Measurements from ENCODE around the gene HLCS. TPM values are rescaled to one million over a fixed set of nuclear protein-coding genes. Genes with fewer than 3 reads are reported as not detected.

HLCS gene
- total and polyA plus RNA-seq, 2 of the 8 experiments (the other 6 are each of a cell fraction or from before 2014, with no cell fraction given): 4.7 to 12.2 TPM

DNA sequence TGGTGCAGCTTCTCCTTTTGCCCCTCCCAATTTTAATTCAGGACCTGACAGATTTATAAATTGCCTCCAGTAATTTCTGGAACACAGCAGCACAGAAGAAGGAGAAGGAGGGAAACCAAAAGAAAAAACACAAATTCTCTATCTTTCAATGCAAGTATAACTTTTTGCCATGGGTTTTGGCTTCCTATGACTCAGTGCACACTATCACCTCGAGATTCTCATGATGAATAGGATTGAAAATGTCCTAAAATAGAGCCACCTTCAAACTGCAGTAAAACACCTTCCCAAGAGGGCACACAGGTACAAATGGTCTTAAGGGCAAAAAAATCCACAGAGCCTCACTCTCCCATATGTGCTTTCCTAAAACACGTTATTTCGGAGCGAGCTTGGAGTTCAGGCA is 113.6 kb downstream of the HLCS start:
- no peak overlapping the region for H4K5ac ChIP-seq (ENCODE audit: insufficient read length, low read depth, low read length)
- ChIA-PET CTCF (ENCODE audit: partially characterized antibody) (interaction anchor here (1.0 to 2.0 kb wide), 2 partner anchors 99 to 104 kb away, joined by 3 to 10 read pairs; no protein-coding TSS in a partner anchor), POLR2A (ENCODE audit: partially characterized antibody) (no interaction called here)
- FAIRE-seq (no peak), DNase-seq (ENCODE audit: low read depth in 1 of 2, low spot score in 2 of 2) (no peak)
- no peak overlapping the region for H3K23ac ChIP-seq (ENCODE audit: insufficient read length)
- no peaks in the 10 kb centered on the region for H3K36me3 ChIP-seq (ENCODE audit: control insufficient read depth in 2 of 4, insufficient read depth in 4 of 4, low read length in 3 of 4)
- H2AK5ac ChIP-seq (ENCODE audit: low read depth, low read length): no peak overlapping the region
- no peaks in the 10 kb centered on the region for H3K9me3 ChIP-seq (ENCODE audit: insufficient read depth in 2 of 2, low read depth in 1 of 2, low read length in 1 of 2)
- 86% methylated on average over 4 of the region's 4 CpGs; no CpG with 5 or more reads in 1 of the 2 experiments for WGBS, 2 experiments (ENCODE audit: extremely low coverage in 1 of 2, insufficient coverage in 1 of 2, insufficient read length in 1 of 2, insufficient replicate concordance in 2 of 2, low coverage in 1 of 2, low lambda C conversion rate in 2 of 2, missing lambda C conversion rate in 1 of 2)
- no peaks in the 10 kb centered on the region for H3K79me2 ChIP-seq (ENCODE audit: control insufficient read depth in 1 of 2, insufficient read depth in 2 of 2, low read length in 2 of 2)
- H2BK20ac ChIP-seq (ENCODE audit: low read length): no peak overlapping the region
- peaks cover 0 to 2% (median 1%) of the 10 kb centered on the region in 4 experiments; a peak in 2 of 7 replicates for H3K4me1 ChIP-seq (replicated peaks in 1 of 4; ENCODE audit: control insufficient read depth in 3 of 4, insufficient read depth in 4 of 4, low read length in 3 of 4)
- no peak overlapping the region for H2BK5ac ChIP-seq (ENCODE audit: low read depth, low read length)
- no peak overlapping the region for H3K9ac ChIP-seq (replicated peaks in 1 of 4; ENCODE audit: extremely low read depth in 1 of 4, low read depth in 3 of 4, low read length in 3 of 4)
- H3K4ac ChIP-seq (replicated peaks; ENCODE audit: insufficient read length, low read depth, low read length): no peak overlapping the region
- no peaks in the 10 kb centered on the region for H3K23me2 ChIP-seq (ENCODE audit: low read depth, low read length)
- H3K79me1 ChIP-seq (ENCODE audit: low read depth, low read length): no peaks in the 10 kb centered on the region
- no peak overlapping the region for H4K91ac ChIP-seq (replicated peaks; ENCODE audit: insufficient read length, low read length)
- no peak overlapping the region for H3K4me3 ChIP-seq (ENCODE audit: extremely low read depth in 1 of 4, insufficient read depth in 2 of 4, low read depth in 3 of 4, low read length in 4 of 4)
- TF ChIP-seq BRCA1 (IDR thresholded peaks at IDR 0.05; ENCODE audit: low read depth, low read length) (no peak), GABPA (IDR thresholded peaks at IDR 0.05; ENCODE audit: borderline replicate concordance, insufficient read depth, low read length) (no peak)
- H3K27ac ChIP-seq (ENCODE audit: low read depth, low read length): no peak overlapping the region
- no peak overlapping the region for H3K14ac ChIP-seq (ENCODE audit: insufficient read length)
- H3K18ac ChIP-seq (ENCODE audit: extremely low read depth, low read length): no peak overlapping the region
- H4K20me1 ChIP-seq (replicated peaks in 1 of 2; ENCODE audit: control insufficient read depth in 1 of 2, insufficient read depth in 2 of 2, low read length in 2 of 2): no peaks in the 10 kb centered on the region
- no peak overlapping the region for H3K4me2 ChIP-seq (ENCODE audit: insufficient read depth in 1 of 2, low read depth in 2 of 2, low read length in 2 of 2)
- no peak overlapping the region for H3K56ac ChIP-seq (replicated peaks; ENCODE audit: insufficient read length, low read depth, low read length)
- no peaks in the 10 kb centered on the region for H3K27me3 ChIP-seq (replicated peaks in 1 of 4; ENCODE audit: control insufficient read depth in 3 of 4, extremely low read depth in 1 of 4, insufficient read depth in 3 of 4, low read length in 3 of 4)
- no peak overlapping the region for H2AFZ ChIP-seq (ENCODE audit: low read length)
- no peak overlapping the region for H2BK15ac ChIP-seq (ENCODE audit: low read length)
- H2BK120ac ChIP-seq (replicated peaks; ENCODE audit: low read depth, low read length): no peak overlapping the region
- no peak overlapping the region for H2BK12ac ChIP-seq (ENCODE audit: low read depth, low read length)
- no peak overlapping the region for H4K8ac ChIP-seq (ENCODE audit: extremely low read depth, insufficient read depth, low read length)

Data from H1 (cell line).